Measurements from ENCODE around the gene C22orf39. TPM values are rescaled to one million over a fixed set of nuclear protein-coding genes. Genes with fewer than 3 reads are reported as not detected.

The C22orf39 gene
- total RNA-seq, 1 experiment from 2014 or later: 26.5 TPM

DNA sequence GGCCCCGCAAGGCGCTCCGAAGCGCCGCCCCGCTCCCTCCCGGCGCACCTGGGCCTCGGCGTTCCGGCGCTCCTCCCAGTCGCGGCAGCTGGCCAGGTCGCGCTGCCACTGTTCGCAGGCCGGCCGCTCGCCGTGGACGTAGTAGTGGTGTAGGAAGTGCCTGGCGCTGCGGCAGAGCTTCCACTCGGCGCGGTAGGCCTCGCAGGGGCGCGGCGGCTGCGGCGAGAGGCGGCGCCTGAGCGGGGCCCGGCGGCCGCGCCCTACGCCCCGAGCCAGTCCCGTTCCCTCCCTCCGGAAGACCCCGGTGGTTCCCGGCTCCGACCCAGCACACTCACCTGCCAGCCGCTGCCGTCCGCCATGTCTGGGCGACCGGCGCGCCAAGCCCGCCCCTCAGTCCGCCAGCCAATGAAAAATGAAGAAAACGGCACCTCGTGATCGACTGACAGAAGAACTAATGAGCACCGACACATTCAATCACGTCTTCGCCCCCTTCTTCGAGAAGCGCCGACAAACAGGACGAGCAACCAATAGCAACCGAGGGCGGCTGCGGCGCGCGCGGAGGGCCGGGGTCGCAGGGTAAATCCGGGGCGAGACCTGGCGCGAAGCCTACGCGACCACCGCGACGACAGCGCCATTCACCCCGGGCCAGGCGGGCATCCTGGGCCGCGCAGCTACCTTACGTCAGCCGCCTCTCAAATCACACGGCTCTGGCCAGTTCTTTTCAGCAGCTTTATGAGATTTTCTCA lies at the start of gene C22orf39 (continued):
- TF ChIP-seq RORB (CRISPR knock-in tag; IDR thresholded peaks at IDR 0.05): no peak
- peak; percentile 48; the same call in 1 of the 2 replicates for TF ChIP-seq TEAD1 (CRISPR knock-in tag; IDR thresholded peaks at IDR 0.05)
- TF ChIP-seq JUN (CRISPR knock-in tag; IDR thresholded peaks at IDR 0.05): peak; percentile 57; the same call in 1 of the 2 replicates
- TF ChIP-seq, protein P1, sequence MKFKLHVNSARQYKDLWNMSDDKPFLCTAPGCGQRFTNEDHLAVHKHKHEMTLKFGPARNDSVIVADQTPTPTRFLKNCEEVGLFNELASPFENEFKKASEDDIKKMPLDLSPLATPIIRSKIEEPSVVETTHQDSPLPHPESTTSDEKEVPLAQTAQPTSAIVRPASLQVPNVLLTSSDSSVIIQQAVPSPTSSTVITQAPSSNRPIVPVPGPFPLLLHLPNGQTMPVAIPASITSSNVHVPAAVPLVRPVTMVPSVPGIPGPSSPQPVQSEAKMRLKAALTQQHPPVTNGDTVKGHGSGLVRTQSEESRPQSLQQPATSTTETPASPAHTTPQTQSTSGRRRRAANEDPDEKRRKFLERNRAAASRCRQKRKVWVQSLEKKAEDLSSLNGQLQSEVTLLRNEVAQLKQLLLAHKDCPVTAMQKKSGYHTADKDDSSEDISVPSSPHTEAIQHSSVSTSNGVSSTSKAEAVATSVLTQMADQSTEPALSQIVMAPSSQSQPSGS (CRISPR knock-in tag; IDR thresholded peaks at IDR 0.05; ENCODE audit: borderline replicate concordance, low read depth): no peak
- no peak for TF ChIP-seq GRHL2 (CRISPR knock-in tag; IDR thresholded peaks at IDR 0.05; ENCODE audit: insufficient replicate concordance, severe bottlenecking)
- 0 out of 2 replicates have a peak, but pooled peaks have one; percentile 38 for TF ChIP-seq KAT7 (CRISPR knock-in tag; IDR thresholded peaks at IDR 0.05; ENCODE audit: borderline replicate concordance)
- no peak for TF ChIP-seq NFE2L1 (CRISPR knock-in tag; IDR thresholded peaks at IDR 0.05)
- TF ChIP-seq, protein P2, sequence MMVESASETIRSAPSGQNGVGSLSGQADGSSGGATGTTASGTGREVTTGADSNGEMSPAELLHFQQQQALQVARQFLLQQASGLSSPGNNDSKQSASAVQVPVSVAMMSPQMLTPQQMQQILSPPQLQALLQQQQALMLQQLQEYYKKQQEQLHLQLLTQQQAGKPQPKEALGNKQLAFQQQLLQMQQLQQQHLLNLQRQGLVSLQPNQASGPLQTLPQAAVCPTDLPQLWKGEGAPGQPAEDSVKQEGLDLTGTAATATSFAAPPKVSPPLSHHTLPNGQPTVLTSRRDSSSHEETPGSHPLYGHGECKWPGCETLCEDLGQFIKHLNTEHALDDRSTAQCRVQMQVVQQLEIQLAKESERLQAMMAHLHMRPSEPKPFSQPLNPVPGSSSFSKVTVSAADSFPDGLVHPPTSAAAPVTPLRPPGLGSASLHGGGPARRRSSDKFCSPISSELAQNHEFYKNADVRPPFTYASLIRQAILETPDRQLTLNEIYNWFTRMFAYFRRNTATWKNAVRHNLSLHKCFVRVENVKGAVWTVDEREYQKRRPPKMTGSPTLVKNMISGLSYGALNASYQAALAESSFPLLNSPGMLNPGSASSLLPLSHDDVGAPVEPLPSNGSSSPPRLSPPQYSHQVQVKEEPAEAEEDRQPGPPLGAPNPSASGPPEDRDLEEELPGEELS (CRISPR knock-in tag; IDR thresholded peaks at IDR 0.05): no peak
- TF ChIP-seq IRF2 (CRISPR knock-in tag; IDR thresholded peaks at IDR 0.05; ENCODE audit: borderline replicate concordance, low read depth): no peak
- TF ChIP-seq, protein P3, sequence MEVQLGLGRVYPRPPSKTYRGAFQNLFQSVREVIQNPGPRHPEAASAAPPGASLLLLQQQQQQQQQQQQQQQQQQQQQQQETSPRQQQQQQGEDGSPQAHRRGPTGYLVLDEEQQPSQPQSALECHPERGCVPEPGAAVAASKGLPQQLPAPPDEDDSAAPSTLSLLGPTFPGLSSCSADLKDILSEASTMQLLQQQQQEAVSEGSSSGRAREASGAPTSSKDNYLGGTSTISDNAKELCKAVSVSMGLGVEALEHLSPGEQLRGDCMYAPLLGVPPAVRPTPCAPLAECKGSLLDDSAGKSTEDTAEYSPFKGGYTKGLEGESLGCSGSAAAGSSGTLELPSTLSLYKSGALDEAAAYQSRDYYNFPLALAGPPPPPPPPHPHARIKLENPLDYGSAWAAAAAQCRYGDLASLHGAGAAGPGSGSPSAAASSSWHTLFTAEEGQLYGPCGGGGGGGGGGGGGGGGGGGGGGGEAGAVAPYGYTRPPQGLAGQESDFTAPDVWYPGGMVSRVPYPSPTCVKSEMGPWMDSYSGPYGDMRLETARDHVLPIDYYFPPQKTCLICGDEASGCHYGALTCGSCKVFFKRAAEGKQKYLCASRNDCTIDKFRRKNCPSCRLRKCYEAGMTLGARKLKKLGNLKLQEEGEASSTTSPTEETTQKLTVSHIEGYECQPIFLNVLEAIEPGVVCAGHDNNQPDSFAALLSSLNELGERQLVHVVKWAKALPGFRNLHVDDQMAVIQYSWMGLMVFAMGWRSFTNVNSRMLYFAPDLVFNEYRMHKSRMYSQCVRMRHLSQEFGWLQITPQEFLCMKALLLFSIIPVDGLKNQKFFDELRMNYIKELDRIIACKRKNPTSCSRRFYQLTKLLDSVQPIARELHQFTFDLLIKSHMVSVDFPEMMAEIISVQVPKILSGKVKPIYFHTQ (CRISPR knock-in tag; IDR thresholded peaks at IDR 0.05): no peak
- 0 out of 2 replicates have a peak, but pooled peaks have one; percentile 32 for TF ChIP-seq ESRRA (CRISPR knock-in tag; IDR thresholded peaks at IDR 0.05; ENCODE audit: borderline replicate concordance)
- TF ChIP-seq, protein P4, sequence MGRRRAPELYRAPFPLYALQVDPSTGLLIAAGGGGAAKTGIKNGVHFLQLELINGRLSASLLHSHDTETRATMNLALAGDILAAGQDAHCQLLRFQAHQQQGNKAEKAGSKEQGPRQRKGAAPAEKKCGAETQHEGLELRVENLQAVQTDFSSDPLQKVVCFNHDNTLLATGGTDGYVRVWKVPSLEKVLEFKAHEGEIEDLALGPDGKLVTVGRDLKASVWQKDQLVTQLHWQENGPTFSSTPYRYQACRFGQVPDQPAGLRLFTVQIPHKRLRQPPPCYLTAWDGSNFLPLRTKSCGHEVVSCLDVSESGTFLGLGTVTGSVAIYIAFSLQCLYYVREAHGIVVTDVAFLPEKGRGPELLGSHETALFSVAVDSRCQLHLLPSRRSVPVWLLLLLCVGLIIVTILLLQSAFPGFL (CRISPR knock-in tag; IDR thresholded peaks at IDR 0.05; ENCODE audit: borderline replicate concordance): 0 out of 2 replicates have a peak, but pooled peaks have one; percentile 47
- no peak for TF ChIP-seq FOXJ3 (CRISPR knock-in tag; IDR thresholded peaks at IDR 0.05; ENCODE audit: borderline replicate concordance)
- no peak for TF ChIP-seq ZNF138 (CRISPR knock-in tag; conservative IDR thresholded peaks at IDR 0.05)
- TF ChIP-seq HMGA2 (CRISPR knock-in tag; IDR thresholded peaks at IDR 0.05): no peak
- TF ChIP-seq CREB1 (CRISPR knock-in tag; IDR thresholded peaks at IDR 0.05): no peak
- TF ChIP-seq MYBL2 (CRISPR knock-in tag; IDR thresholded peaks at IDR 0.05): no peak
- no peak for TF ChIP-seq ZNF671 (CRISPR knock-in tag; IDR thresholded peaks at IDR 0.05)
- TF ChIP-seq EMX1 (CRISPR knock-in tag; IDR thresholded peaks at IDR 0.05): no peak
- TF ChIP-seq, protein P5, sequence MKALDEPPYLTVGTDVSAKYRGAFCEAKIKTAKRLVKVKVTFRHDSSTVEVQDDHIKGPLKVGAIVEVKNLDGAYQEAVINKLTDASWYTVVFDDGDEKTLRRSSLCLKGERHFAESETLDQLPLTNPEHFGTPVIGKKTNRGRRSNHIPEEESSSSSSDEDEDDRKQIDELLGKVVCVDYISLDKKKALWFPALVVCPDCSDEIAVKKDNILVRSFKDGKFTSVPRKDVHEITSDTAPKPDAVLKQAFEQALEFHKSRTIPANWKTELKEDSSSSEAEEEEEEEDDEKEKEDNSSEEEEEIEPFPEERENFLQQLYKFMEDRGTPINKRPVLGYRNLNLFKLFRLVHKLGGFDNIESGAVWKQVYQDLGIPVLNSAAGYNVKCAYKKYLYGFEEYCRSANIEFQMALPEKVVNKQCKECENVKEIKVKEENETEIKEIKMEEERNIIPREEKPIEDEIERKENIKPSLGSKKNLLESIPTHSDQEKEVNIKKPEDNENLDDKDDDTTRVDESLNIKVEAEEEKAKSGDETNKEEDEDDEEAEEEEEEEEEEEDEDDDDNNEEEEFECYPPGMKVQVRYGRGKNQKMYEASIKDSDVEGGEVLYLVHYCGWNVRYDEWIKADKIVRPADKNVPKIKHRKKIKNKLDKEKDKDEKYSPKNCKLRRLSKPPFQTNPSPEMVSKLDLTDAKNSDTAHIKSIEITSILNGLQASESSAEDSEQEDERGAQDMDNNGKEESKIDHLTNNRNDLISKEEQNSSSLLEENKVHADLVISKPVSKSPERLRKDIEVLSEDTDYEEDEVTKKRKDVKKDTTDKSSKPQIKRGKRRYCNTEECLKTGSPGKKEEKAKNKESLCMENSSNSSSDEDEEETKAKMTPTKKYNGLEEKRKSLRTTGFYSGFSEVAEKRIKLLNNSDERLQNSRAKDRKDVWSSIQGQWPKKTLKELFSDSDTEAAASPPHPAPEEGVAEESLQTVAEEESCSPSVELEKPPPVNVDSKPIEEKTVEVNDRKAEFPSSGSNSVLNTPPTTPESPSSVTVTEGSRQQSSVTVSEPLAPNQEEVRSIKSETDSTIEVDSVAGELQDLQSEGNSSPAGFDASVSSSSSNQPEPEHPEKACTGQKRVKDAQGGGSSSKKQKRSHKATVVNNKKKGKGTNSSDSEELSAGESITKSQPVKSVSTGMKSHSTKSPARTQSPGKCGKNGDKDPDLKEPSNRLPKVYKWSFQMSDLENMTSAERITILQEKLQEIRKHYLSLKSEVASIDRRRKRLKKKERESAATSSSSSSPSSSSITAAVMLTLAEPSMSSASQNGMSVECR (CRISPR knock-in tag; IDR thresholded peaks at IDR 0.05; ENCODE audit: borderline replicate concordance): 0 out of 2 replicates have a peak, but pooled peaks have one; percentile 40
- TF ChIP-seq ZNF263 (CRISPR knock-in tag; IDR thresholded peaks at IDR 0.05; ENCODE audit: low read depth): no peak
- no peak for TF ChIP-seq PRRX2 (CRISPR knock-in tag; IDR thresholded peaks at IDR 0.05)
- no peak for TF ChIP-seq ZNF416 (CRISPR knock-in tag; IDR thresholded peaks at IDR 0.05)
- TF ChIP-seq ZNF396 (CRISPR knock-in tag; IDR thresholded peaks at IDR 0.05; ENCODE audit: borderline replicate concordance): no peak
- TF ChIP-seq RELA (CRISPR knock-in tag; IDR thresholded peaks at IDR 0.05; ENCODE audit: borderline replicate concordance): no peak
- TF ChIP-seq ATF1 (CRISPR knock-in tag; IDR thresholded peaks at IDR 0.05): no peak
